RWPE1 (cell line): ENCODE measurements around the gene CUX1.

Experiments
- CTCF ChIA-PET: fragments of 350-600 bp; sonication (Branson Sonifier 250); formaldehyde crosslinking; extraction: SDS; loops from one replicate; lab custom pipeline; 2021; lab: Yijun Ruan, JAX
- POLR2A ChIA-PET: fragments of 400-600 bp; formaldehyde crosslinking; extraction: SDS; loops from one replicate; lab custom pipeline; 2020; ENCODE audit warnings: antibody characterized with exemption; ENCODE audit not compliant: low non-redundant PET; lab: Yijun Ruan, JAX
- DNase-seq: peaks from one replicate; pipeline ENCODE4 v3.0.0; 2012; ENCODE audit warnings: low spot score
- H3K27ac ChIP-seq: fragments of 450-650 bp; 2 replicates; pipeline ENCODE4 v1.5.1; 2017
- CTCF ChIP-seq: fragments of 450-650 bp; conservative IDR thresholded peaks from 2 replicates; pipeline ENCODE4 v1.5.1; 2017; ENCODE audit warnings: low read depth, mild to moderate bottlenecking

The CUX1 gene

GRCh38 chr7:101871351-101871750 lies 53.9 kb downstream of the CUX1 start:
- no peak for DNase-seq
- no peak for TF ChIP-seq CTCF
- CTCF ChIA-PET, result interaction anchor here (0.6 kb wide), 1 partner anchor 171 kb away, joined by 3 read pairs; no protein-coding TSS in a partner anchor
- POLR2A ChIA-PET, result no interaction called here
- H3K27ac ChIP-seq, result peak overlapping the region; percentile 64; the same call in 1 of the 2 replicates

GRCh38 chr7:101874028-101874427 lies 56.6 kb downstream of the CUX1 start:
- POLR2A ChIA-PET, result no interaction called here
- CTCF ChIA-PET, result no interaction called here
- TF ChIP-seq CTCF, result no peak
- H3K27ac ChIP-seq, result peak overlapping the region; percentile 13; the same call in 1 of the 2 replicates
- DNase-seq, result no peak

- no peak for DNase-seq
- TF ChIP-seq CTCF, result no peak
- H3K27ac ChIP-seq, result no peak overlapping the region
- CTCF ChIA-PET, result no interaction called here
- POLR2A ChIA-PET, result no interaction called here
Observed at GRCh38 chr7:101875283-101875846, 57.9 kb downstream of the CUX1 start.

- peak overlapping the region; percentile 18; the same call in 1 of the 2 replicates for H3K27ac ChIP-seq
- no peak for DNase-seq
- ChIA-PET CTCF (interaction anchor here (0.6 kb wide), 1 partner anchor 293 kb away, joined by 5 read pairs; no protein-coding TSS in a partner anchor), POLR2A (interaction anchor here (0.7 kb wide), 1 partner anchor 67 kb away, joined by 3 read pairs; no protein-coding TSS in a partner anchor)
- no peak for TF ChIP-seq CTCF
Observed at GRCh38 chr7:101877882-101878591, 60.6 kb downstream of the CUX1 start.

- H3K27ac ChIP-seq, result peak overlapping the region; percentile 18; the same call in 1 of the 2 replicates
- no peak for DNase-seq
- CTCF ChIA-PET, result interaction anchor here (0.6 kb wide), 1 partner anchor 293 kb away, joined by 5 read pairs; no protein-coding TSS in a partner anchor
- POLR2A ChIA-PET, result interaction anchor here (0.7 kb wide), 1 partner anchor 66 kb away, joined by 3 read pairs; no protein-coding TSS in a partner anchor
- no peak for TF ChIP-seq CTCF
Observed at GRCh38 chr7:101878938-101879337, 61.5 kb downstream of the CUX1 start.

GRCh38 chr7:101879565-101879964 lies 62.1 kb downstream of the CUX1 start:
- POLR2A ChIA-PET, result interaction anchor here (0.5 kb wide), 1 partner anchor 543 kb away, joined by 5 read pairs; no protein-coding TSS in a partner anchor
- H3K27ac ChIP-seq, result peak overlapping the region; percentile 99
- no peak for TF ChIP-seq CTCF
- no peak for DNase-seq
- CTCF ChIA-PET, result no interaction called here
